ENCODE measurements around the gene FBXO21.
"Not testable (repeated sequence)": the region's sequence is repeated elsewhere in the genome, so short reads cannot be mapped to it uniquely, and the experiment has no call there.

The FBXO21 gene

DNA sequence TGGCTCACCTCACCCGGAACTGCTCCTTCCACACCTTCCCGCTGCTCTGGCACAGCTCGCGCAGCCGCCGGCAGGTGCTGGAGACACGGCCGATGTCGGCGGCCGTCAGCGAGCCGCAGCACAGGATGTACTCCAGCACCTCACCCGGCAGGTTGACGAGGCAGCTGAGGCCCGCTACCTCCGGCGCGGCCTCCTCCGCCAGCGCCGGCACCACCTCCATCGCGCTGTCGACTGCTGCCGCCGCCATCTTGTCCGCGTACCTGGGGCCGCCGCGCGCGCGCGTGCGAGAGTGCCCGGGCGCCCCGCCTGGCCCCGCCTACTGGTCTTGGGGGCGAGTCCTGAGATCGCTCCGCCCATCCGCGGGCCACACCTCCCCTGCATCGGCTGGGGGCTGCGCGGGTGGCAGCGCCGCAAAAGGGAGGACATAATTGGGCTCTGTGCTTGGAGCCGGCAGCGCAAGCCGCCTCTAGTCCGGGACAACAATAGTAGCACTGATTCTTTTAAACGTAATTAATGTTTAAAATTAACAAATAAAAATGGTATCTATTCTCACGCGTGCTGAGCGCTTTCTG, at the start of gene FBXO21:
TSS of gene FBXO21 (minus strand) at position 261 of the 572 bp plus-strand sequence. CDS start at position 247, 14 bp downstream.
- peak; percentile 95 for DNase-seq

GRCh38 chr12:117236456-117237001, 46.3 kb upstream of the FBXO21 start:
- DNase-seq: peak; percentile 93

- DNase-seq: no peak
Observed at GRCh38 chr12:117235261-117235660, 45.0 kb upstream of the FBXO21 start.

DNA sequence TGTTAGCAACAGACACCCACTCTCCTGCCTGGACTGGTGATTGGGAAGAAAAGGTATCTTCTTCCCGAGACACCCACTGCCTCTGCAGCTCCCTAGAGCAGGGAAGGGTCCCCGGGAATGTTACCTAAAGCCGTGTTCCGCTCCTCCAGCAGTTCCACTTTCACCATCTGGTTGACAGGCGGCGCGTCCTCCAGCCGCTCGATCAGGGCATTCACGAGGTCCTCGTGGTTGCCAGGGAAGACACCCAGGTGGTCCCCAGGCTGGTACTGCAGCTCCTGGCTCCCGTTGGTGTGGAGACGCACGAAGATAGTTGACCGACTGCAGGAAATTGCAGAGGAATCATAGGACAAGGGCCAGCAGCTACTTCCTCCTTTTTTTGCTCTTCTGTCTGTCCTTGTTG, 44.2 kb upstream of the FBXO21 start:
- no peak for DNase-seq

- no peak for DNase-seq
Observed at GRCh38 chr12:117231750-117232149, 41.5 kb upstream of the FBXO21 start.

GRCh38 chr12:117228239-117228638, 38.0 kb upstream of the FBXO21 start:
- DNase-seq: no peak

- DNase-seq: no peak
Observed at GRCh38 chr12:117227000-117227653, 36.9 kb upstream of the FBXO21 start.

DNA sequence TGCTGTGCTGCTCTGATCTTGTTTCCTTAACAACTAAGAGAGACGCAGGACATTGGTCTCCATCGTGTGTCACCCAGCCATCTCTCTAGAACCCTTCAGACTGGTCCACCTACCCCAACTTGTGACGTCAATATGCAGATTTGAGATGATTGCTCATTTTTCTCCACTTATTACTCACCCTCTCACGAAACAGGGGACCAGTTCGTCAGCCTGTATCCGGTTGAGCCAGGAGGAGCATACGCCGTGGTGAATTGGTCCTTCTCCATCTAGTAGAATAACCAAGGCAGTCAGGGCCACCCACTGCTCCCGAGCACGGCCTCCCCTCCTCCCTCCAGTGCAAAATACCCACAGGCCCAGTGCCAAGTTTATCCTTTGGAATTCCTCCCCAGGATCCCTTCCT, 36.2 kb upstream of the FBXO21 start:
- DNase-seq: no peak

- no peak for DNase-seq
Observed at GRCh38 chr12:117225179-117225578, 34.9 kb upstream of the FBXO21 start.

DNA sequence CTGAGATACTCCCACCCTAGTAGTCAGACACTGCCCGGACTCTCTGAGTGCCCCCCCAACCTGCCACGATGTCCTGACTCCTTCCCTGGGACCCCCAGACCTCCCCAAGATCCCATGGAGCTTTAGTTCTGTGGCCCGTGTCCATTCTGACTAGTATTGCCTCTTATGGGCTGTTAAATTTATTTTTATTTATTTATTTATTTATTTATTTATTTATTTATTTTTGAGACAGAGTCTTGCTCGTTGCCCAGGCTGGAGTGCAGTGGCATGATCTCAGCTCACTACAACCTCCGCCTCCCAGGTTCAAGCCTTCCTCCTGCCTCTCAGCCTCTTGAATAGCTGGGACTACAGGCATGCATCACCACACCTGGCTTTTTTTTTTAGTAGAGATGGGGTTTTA, 30.7 kb upstream of the FBXO21 start:
- DNase-seq: not testable (repeated sequence)

- no peak for DNase-seq
Observed at GRCh38 chr12:117218149-117218548, 27.9 kb upstream of the FBXO21 start.

DNA sequence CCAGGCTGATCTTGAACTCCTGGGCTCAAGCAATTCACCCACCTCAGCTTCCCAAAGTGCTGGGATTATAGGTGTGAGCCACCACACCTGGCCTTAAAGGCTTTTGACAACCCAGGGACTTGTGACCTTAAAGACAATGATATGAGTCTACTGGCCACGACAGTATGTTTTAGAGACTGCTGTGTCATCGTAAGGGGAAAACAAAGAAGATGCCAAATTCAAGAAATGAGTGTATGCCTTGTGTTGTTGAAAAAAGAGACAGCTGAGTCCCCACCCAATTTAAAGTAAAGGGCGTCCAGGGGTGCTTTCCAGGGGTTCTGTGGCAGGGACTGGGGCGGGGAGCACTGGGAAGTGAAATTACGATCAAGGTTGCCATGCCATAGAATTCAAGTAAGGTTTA, 26.4 kb upstream of the FBXO21 start:
- no peak for DNase-seq

- DNase-seq: no peak
Observed at GRCh38 chr12:117214797-117215196, 24.5 kb upstream of the FBXO21 start.

DNA sequence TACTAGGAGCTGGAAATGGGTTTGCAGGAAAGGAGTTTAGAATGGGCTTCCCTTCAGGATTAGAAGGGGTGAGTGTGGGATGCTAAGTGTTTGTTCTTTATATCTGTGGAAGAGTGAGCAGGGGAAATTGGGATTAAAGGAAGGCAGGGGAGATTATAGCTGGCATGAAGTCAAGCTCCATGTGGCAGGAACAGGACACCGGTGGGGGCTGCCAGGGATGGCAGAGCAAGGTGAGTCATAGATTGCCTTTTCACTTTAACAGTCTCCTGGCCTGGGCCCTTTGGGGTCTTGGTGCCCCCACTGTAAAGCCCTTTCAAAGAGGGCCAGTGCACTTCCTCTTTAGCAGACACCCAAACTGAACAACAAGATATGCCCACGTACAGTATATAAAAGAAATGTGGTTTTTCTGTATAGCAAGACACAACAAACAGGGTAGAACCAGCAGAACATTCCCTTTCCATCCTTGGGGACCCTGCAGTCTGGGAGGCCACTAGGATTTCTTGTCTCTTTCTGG, 23.1 kb upstream of the FBXO21 start:
- no peak for DNase-seq

DNA sequence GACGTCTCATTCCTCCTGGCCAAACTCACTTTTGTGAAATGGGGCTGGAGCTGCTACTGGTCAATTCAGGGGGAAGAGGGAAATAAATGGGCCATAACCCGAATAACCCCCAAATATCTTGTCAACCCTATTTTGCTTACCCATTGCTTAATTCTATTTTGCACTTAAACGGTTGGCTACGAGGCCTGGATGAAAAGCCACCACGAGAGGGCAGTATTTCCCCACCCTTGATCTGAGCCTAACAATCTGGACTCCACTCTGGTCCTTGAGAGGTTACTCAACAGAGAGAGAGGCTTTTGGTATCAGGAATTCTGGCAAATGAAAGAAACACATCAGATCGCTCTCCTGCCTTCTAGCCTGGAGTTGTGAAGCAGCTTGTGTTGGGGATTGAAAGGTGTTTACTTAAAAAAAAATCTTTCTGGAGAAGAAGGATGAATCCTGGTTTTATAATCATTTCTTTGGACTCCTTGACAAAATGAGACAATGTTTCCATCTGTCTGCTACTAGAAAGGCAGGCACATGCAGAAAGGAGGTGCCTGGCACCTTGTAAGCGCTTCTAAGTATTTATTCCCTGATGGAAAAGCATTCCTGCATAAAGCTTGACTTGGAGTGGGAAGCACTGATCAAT, 22.4 kb upstream of the FBXO21 start:
- peak; percentile 76 for DNase-seq

DNA sequence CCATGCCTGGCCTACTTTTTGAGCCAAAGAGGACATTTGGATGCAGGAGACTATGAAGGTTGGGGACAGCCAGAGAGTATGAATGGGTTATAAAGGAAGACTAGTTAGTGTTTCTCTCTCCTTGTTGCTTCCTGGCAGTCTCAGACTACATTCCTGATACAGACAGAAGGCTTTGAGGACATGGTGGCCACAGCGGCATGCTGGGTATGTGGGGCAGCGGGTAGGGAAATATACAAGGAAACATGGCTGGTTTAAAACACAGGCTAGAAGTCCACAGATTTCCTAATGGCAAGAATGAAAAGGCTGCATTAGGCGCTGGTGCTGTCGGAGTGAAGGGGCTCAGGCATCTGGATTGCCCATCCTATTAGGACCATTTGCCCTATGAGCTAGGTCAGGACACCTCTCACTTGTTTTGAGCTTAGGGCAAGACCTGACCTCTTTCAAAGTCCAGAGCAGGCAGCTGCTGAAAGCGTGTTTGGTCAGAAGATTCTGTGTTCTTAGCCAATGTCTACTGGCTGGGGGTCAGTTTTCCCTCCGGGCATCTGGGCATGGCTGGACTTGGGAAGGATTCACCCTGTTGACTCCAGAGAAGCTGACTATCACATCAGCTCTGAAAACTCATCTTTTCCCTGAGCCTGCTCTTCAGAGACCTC, 20.1 kb upstream of the FBXO21 start:
- DNase-seq: no peak

- DNase-seq: no peak
Observed at GRCh38 chr12:117209626-117210025, 19.4 kb upstream of the FBXO21 start.

- DNase-seq: no peak
Observed at GRCh38 chr12:117208811-117209455, 18.7 kb upstream of the FBXO21 start.

DNA sequence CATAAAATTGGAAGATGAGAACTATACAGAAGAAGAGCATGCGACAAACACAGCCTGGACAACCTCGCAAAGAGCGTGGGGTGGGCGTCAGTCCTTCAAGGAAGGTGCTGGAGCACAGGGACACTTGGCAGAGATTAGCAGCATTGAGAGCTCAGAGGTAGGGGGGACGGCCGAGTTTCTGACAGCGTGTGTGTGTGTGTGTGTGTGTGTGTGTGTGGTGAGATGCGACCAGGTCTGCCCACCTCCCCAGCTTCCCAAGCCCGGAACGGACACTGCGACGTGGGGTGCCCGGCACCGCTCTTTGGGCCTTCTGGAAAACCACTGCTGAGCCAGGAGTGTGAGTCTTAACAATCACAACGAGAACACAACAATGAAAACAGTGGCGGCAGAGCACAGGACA, 17.9 kb upstream of the FBXO21 start:
- no peak for DNase-seq

DNA sequence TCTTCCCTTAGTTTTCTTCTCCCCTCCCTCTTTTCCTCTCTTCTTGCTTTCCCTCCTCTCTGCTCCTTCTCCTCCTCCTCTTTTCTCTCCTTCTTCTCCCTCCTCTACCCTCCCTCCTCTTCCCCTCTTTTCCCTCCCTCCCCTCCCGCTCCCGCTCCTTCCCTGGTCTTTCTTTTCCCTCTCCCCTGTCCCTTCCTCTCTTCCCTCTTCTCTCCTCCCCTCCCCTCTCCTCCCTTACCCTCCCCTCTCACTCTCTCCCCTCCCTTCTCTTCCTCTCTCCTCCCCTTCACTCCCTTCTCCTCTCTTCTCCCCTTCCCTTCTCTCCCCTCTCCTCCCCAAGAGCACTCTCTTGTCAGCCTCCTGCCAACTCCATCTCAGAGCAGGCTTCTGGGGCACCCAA, 17.4 kb upstream of the FBXO21 start:
- no peak for DNase-seq

DNA sequence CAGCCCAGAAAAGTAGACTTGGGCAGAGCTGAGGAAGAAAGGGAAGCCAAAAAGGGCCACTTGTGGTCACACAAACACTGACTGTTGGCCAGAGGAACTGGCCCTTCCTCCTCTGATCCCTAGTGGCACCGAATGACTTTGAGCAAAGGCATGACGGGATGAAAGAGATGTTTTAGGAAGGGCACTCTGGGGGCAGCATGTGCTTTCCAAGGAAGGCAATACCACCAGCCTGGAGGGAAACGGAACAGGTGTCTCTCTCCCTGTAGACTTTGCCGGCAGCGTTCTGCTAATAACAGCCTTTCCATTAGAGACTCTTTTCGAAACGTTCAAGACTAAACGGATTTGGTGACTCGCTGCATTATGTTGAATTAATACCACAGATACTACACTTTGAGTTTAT, 12.3 kb upstream of the FBXO21 start:
- DNase-seq: no peak

GRCh38 chr12:117202033-117202432, 11.8 kb upstream of the FBXO21 start:
- no peak for DNase-seq

All from activated CD4-positive, alpha-beta T cell treated with anti-CD3 and anti-CD28 coated beads for 48 hours (primary cell).